Measurements from ENCODE around the gene OSM.

OSM gene

DNA sequence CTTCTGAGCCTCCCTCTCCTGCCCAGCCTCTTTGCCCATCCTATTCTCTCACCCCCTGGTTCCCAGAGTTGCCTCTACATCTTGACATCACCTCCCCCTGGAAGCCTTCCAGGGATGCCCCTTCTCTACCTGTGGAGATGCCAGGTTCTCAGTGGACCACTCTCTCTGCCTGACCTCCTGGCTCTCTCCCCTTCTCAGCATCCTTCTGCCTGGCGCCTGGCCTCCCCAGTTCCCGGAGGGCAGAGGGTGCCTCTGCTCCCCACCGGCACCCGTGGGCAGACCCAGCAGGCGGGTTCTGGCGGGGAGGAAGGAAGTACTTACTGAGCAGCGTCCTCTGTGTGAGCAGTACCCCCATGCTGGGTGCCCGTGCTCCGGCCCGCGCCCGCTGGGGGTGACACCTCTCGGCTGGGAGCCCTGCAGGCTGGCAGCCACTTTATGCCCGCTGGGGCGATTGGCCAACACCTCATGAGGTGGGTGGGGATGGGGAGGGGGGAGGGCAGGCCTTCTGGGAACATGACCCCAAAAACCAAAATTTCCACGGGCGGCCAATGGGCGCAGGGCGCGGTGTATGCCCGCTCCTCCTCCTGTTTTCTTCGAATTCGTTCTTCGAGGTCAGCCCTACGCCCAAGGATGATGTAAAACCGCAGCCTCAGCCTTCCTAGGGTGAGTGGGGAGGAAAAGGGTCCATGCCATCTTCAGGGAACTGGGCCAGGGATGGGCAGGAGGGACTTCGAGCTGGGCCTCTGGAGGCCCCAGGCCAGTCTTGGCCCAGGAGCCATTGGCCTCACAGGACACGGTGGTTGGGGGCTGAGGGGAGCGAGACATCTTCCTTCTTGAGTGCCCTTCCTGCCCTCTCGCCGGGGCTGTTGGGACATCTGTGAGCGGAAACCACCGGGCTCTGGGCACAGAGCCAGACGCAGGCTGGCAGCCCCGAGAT lies at the start of gene OSM:
OSM (minus strand) TSS at position 407 of the 937 bp plus-strand sequence; CDS start at position 355, 52 bp downstream.
- DNase-seq, result no peak

DNA sequence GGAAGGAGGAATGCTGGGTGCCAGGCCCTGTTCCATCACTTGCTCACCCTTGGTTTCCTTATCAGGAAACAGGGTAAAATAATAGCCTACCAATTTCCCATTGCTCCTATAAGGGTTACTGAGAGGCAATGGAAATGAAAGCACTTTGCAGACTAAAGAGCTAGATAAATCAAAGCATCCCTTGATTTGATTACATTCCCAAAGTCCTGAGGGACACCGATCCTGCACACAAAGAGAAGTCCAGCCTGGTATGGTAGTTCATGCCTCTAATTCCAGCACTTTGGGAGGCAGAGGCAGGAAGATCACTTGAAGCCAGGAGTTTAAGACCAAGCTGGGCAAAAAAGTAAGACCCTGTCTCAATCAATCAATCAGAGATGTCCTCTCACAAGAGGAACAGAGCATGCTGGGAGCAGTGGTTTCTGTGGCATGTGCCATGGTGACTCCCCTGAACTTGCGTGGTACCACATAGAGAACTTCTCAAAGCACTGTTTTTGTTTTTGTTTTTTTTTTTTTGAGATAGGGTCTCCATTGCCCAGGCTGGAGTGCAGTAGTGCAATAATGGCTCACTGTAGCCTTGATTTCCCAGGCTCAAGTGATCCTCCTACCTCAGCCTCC lies 49.4 kb upstream of the OSM start:
- DNase-seq, result no peak

DNA sequence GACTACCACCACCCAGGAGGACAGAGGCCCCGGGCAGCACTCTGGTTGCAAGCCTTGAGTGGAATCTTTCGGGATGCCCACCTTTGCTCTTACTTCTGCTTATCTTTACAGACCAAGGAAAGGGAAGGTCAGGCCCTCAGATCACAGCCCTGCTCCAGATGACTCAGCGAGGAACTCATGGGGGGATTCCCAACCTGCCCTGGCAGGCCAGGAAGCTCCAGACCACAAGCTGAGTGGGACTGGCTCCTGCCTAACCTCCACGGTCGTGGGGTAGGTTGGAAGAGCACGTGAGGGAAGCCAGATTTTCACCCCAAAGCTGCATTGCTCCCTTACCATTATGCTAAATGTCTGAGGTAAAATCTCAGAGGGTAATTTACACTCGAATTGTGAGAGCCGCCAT lies 48.3 kb upstream of the OSM start:
- DNase-seq, result no peak

DNA sequence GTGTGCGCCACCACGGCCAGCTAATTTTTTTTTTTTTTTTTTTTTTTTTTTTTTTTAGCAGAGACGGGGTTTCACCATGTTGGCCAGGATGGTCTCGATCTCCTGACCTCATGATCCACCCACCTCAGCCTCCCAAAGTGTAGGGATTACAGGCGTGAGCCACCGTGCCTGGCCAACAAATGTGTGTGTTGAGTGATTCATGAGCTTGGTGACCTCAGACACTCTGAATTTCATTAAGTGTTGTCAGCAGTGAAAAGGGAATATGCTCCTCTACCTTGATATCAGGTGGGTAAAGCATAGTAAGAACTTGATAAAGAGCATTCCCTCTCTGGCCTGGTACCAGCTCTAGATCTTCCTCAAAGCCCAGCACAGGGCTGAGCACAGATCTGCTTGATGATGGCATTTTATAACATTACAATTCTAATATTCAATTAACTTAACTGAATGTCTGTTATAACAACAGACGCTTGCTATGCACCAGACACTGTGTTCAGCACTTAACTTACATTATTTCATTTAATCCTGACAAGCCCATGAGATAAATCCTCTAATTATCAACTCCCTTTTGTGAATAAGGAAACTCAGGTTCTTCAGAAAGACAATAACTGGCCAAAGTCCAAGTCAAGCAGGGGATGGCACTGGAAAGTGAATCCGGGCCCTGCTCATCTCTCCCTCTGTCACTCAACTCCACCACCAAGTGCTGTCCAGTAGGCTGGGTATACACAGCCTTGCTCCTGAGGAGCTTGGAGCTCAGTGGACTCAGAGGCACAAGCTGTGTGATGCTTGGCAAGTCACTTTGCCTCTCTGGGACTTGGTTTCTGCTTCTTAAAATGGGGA lies 47.1 kb upstream of the OSM start:
- DNase-seq, result no peak

DNA sequence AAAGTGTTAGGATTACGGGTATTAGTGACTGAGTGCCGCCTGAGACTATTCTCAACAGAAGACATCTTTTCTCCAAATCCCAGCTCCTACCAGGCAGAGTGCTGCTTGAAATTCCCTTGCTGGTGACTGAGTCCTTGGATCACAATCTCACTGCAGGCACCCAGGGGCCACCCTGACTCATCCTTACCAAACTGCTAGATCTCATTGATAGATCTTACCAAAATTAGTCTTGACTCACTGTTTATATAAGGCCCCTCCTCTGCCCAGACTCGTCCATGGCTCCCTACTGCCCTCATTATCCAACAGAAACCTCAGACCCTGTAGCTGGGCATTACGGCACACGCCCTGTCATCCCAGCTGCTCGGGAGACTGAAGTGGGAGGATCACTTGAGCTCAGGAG lies 45.4 kb upstream of the OSM start:
- DNase-seq, result no peak

DNA sequence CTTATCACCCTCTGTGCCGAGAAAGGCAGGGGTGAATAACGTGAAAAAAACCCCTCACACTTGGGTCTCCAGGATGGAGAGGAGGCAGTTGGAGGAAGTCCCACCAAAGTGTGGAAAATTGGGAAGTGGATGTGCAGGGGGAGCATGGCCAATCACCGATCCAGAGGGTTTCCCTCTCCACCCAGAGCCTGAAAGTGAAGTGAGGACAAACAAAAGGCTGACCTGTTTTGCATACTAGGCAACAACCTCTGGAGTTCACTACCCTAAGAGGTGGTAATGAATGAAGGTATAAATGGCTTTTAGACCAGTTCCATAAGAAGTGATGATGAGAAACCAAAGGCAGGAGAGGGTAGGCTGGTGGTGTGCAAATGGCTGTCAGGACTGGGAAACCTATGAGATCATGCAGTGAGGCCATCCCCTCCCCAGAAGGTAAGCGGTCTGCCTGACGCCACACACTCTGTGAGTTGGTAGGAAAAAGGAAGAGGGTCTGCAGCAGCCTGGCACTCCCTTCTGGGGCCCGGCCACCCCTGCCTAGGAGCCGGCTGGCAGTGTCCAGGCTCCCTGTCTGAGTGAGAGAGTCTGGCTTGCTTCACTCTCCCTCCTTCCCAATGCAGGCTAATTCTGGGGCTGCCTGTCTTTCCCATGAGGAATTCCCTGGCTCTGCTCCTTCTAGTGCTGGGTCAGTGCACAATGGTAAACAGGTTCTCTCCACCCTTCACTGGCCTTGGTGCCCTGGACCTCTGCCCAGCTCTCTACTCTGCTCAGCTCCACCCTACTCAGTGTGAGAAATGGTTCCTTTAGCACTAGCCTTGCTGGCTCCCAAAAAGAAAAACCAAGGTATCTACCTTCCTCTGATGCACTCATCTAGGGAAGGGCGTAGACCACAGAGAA lies 44.5 kb upstream of the OSM start:
- DNase-seq, result no peak

DNA sequence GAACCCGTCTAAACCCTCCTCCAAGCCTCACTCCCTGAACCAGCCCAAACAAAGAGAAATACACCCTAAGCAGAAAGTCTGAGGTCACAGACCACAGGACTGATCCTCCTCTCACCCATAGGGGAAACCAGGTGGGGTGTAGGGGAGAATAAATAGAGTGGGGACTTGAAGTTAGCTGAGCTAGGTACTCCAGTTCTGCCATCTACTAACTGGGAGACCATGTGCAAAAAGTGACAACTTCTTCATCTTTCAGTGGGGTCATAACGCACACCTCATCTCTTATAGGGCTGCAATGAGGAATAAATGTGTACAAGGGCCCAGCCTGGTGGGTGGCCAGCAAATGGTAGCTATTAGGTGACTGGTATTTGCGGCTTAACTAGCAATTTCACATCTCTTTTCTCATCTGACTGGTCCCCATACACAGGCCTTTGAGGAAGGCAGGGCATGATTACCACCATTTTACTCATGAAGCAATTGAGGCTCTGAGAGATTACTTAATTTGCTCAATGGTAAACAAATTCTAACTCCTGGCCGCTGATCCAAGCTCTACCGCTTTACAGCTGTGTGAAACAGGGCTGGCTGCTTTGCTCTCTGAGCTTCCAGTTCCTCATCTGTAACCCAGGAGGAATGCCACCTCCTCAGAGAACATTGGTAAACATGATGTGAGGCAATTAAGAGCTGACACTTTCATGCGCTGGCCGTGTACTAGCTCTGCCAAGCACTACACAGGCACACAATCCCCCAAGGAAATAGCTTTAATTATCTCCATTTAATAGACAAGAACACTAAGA lies 43.5 kb upstream of the OSM start:
- no peak for DNase-seq

DNA sequence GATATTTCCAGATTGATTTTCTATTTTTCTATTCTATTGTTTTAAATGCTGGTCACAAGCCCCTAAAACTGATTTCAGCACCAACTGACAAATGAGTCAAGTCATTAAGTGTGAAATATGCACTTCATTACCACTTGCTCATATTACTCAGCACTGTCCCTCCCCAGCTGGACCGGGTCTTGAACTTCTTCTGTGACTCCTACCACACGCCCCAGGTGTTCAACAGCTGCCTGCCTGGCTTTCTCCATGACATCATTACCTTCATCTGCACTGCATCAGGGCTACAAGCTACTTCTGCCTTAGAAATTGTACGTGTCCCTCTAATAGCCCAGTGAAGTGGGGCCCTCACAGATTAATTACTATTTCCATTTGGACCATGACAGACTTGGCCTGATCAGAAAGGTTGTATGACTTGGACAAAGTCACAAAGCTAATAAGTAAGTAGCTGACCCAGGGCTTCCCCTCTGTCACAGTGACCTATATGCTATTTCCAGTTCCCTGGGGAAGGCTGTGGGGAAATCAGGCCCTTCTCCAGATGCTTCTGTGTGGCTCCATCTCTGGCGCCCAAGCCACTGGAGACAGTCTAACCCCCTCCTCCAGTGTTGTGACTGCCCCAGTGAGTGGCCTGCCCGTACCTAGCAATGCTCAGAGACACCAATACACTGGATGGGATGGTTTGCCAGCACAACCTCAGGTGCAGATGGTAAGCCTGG lies 42.0 kb upstream of the OSM start:
- no peak for DNase-seq

DNA sequence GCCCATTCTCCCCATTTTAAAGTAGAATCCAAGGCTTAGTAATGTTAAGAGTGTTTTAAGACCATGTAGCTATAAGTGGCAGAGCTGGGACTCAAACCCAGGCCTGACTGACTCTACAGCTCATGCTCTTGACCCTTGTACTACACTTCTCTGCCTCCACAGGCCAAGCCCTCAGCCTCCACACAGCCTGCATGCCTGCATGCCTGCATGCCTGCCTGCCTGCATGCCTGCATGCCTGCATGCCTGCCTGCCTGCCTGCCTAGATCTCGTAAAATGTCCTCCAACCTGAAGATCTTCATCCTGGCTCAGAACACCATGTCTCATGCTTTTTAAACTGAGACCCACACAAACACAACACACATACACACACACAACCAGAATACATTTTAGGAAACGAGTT lies 41.4 kb upstream of the OSM start:
- no peak for DNase-seq

DNA sequence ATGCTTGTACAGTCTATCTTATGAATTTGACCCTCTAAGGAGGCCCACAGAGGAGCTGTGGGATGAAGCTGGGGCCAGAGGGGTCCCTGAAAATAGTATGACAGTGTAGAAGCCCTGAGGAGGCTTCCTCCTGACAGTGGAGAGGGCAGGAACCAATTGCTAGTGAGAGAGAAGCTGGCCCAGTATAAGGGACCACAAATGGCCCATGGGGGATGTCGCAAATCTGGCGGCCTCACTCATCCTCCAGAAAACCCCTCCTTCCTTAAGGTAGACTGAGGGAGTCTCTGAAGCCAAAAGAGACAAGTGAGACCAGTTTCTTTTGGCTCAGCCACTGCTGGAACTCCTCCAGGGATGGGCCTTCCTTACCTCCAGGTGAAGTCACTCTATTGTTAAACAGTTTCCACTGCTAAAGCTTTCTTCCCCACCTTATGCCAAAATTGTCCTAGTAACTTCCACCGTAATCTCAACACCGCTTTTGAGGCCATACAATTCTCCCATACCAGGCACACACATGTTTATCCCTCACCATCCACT lies 40.5 kb upstream of the OSM start:
- no peak for DNase-seq

DNA sequence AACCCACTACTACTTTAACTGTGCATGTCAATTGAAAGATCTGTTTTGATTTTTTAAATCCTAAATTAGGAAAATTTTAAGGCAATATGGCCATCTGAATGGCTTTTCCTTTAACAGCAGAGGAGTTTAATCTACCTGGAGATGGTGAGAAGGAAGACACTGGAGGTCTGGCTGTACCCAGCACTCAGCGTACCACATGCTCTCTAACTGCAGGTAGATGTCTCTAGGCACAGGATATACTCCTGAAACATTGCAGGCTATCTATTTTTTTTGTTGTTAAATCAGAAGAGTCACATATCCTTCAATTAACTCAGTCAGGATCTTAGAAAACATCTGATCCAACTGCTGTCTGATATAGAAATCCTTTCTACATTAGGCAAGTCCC lies 40.0 kb upstream of the OSM start:
- DNase-seq, result no peak

DNA sequence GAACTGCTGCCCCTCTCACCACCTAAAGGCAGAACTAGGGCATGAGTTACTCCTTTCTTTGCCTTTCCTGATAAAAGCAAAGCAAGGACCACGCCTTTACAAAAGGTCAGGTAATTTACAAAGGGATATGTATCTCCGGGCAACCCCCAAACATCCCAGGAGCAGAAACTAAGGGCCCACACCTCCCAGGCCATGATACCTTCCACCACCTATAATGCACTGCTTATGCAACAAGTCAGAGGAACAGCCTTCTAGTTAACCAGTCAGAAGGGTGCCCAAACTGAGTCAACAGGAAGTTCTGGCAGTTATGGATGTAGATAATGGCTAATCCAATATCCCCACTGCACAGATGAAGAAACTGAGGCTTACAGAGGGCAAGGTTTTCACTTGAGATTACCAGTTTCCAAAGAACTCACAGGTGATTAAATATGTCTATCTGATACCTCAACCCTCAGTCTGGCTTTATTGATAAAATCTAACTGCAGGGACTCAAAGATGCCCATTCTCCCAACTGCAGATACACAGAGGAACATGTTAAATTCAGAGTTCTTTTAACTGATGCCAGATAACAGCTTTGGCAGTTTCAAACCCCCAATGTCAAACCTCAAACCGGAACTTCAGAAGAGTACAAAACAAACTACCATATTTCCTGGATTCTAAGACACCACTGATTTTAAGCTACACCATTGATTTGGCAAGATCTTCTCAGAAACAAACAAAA lies 39.4 kb upstream of the OSM start:
- DNase-seq, result no peak

DNA sequence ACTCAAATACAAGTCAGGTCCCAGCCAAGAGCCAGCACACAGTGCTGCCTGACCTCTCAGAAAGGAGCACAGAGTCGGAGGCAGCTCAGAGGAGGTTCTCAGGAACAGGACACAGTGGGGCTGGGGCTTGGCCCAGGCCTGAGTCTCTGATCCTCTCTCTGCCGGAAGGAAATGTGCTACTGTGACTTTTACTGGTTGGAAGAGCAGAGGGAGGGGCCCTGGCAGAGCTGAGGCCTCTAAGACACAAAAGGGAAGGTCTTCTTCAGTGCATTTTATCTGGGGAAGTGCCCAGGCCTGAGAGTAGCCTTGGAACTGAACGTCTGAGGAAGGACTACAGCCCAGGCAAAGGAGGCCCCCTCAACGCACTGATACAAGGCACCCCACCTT lies 38.9 kb upstream of the OSM start:
- no peak for DNase-seq

DNA sequence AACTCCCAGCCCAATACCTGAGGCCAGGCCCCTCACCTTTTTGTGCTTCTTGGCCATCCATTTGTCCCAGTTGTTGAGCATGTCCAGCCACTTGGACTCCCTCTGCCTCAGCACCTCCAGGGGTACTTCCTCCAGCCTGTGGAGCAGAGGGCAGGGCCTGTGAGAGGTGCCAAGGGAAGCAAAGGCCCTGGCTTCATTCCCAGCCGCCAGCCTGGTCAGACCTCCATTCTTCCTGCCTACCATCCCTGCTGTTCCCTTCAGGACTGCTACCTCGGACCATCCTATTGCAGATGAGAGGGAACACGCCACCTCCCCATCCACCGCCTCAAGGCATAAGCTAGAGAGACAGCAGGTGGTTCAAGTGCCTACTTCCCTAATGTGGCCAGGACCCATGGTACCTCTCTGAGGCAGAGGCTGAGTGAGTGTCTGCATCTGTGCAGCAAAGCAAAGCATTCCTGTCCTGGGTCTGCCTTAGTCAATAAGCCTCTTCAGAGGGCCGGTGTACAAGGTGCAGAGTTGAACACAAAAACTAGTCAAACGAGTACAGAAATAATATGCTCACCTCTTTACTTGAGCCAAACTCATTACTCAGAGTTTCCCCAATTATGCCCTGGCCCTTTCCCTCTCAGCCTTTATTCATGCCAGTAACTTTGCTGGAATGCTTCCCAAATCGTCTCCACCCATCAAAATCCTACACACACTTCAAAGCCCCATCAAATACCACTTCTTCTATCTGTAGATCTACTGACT lies 38.0 kb upstream of the OSM start:
- DNase-seq, result no peak

DNA sequence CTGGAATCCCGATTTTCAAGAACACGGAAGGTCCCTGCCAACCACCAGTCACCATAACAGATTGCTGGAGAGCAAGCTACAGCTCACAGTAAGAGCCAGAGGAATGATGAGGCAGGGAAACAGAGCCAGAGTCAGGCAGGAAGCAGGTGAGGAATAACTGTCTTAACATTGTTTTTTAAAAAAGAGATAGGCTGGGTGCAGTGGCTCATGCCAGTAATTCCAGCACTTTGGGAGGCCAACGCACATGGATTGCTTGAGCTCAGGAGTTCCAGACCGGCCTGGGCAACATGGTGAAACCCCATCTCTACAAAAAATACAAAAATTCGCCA lies 36.1 kb upstream of the OSM start:
- no peak for DNase-seq

DNA sequence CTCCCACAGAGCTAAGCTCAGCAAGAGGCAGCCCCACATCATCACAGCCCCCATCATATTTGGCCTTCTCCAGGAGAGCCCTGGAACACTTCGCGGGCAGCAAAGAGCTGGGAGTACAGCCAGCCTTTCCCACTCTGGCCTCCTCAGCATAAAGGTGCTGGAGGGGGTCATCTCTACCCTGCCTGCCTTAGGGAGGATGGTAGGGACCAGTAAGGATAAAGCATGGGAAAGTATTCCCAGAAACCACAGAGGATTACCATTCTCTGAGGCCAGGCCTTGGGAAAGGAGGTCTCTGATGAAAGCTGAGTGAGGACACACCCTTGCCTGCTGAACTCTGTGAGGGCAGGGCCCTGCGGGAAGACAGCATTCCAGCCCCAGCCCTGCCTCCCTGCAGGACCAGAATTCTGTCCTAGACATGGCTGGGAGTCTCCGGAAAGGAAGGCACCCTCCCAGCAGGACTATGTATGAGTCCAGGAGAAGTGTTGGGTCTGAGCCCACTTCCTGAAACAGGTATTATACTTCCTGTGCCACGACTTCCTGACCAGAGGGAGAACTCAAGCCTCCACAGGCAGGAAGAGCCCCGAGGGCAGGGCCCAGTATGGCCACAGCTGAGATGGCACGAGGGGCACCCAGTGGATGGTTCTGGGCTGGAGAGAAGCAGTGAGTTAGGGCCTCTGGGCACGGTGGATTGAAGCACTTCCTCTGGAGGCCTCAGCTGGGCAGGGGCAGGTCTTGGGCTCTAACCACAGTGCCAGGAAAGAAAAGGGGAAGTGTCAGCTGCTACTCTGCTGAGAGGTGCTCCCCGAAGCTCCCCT lies 35.6 kb upstream of the OSM start:
- no peak for DNase-seq

DNA sequence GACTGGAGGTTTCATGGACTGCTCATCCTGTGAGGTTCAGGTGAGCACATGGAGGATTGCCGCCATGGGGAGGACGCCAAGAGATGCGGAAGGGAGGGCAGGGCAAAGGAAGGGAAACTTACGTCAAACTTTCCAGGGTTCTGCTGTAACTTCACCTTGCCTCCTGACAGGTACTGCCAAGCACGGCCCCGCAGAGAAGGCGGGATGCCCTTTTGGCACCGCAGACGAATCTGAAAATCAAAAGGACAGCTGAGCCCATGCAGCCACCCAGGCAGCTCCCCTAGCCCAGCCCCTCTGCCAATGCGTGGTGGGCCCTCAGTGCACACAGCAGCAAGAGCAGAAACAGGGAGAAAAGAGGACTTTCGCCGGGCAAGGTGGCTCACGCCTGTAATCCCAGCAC lies 32.7 kb upstream of the OSM start:
- no peak for DNase-seq

DNA sequence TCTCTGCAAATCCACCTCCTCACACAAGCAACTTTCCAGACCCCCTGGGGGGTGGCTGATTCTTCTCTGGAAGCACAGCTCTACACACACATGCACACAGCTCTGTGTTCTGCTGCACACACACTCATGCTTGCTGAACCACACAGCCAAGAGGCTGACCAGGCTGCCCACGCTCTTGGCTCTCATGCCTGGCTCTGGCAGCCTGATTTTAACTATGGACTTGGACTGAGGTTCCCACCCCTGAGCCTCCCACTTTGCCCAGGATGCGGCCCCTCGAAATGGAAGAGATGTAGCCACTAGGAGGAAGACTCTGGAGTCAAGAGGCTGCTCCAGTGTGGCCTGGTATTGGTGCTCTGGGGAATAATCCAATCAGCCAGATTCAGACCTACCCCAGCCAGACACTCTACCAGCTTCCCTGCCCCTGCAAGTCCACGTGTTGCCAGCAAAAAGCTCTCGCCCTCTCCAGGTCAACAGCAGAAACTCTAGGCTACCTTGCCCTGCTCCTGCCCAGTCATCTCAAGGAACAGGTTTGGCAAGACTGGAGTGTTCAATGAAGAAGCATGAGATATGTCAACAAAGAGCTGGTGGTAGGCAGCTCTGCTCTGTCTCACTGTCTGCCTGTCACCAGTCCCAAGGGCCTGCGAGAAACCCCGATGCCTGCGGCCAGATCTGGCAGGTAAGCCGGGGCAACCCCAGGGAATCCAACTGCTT lies 31.5 kb upstream of the OSM start:
- DNase-seq, result peak; percentile 19

All from NCI-H82 (cell line).